Upper lobe of right lung (tissue), 1 donor: ENCODE results near the gene TGFBR3. TPM values are rescaled to one million over a fixed set of nuclear protein-coding genes. Genes with fewer than 3 reads are reported as not detected.

Experiments used
- ATAC-seq: fragments of 200-7000 bp; cut with Tn5 transposase; one replicate; pipeline ENCODE4 v1.9.1; 2020; ENCODE audit warnings: mild to moderate bottlenecking, moderate library complexity
- DNase-seq: peaks from one replicate; pipeline ENCODE4 v3.0.0-alpha.2; 2020
- H3K27ac ChIP-seq: fragments of 200-600 bp; one replicate; pipeline ENCODE4 v1.8.0; 2022
- H3K27me3 ChIP-seq: fragments of 200-600 bp; one replicate; pipeline ENCODE4 v1.8.0; 2022; ENCODE audit warnings: mild to moderate bottlenecking
- H3K36me3 ChIP-seq: fragments of 200-600 bp; one replicate; pipeline ENCODE4 v1.8.0; 2022
- H3K4me1 ChIP-seq: fragments of 200-600 bp; one replicate; pipeline ENCODE4 v1.8.0; 2022
- H3K4me3 ChIP-seq: fragments of 200-600 bp; one replicate; pipeline ENCODE4 v1.8.0; 2022; ENCODE audit warnings: mild to moderate bottlenecking
- H3K9me3 ChIP-seq: fragments of 200-600 bp; one replicate; pipeline ENCODE4 v1.8.0; 2022
- intact Hi-C: fragments of 100-400 bp; cut with DNase I; formaldehyde crosslinking; loops from one replicate; pipeline ENCODE4 v1.11.0; 2022
- total RNA-seq: library from RNA; stranded (reverse); fragmentation: NEBNext Ultra II Directional; extraction: Animal tissue kit (Norgen Biotek cat#: 25700); gene quantifications from one replicate; pipeline ENCODE4 v1.2.1, GENCODE V29; 2021
- TF ChIP-seq, protein P1 (sequence below): fragments of 200-600 bp; IDR thresholded peaks from one replicate; pipeline ENCODE4 v1.8.0; 2022; ENCODE audit warnings: antibody characterized with exemption
- donor health status: DM: no; HTN: yes; CAD: no; lungs with severe emphysema.

The TGFBR3 gene
- total RNA-seq, 1 donor from 2014 or later: 55.9 TPM

DNA sequence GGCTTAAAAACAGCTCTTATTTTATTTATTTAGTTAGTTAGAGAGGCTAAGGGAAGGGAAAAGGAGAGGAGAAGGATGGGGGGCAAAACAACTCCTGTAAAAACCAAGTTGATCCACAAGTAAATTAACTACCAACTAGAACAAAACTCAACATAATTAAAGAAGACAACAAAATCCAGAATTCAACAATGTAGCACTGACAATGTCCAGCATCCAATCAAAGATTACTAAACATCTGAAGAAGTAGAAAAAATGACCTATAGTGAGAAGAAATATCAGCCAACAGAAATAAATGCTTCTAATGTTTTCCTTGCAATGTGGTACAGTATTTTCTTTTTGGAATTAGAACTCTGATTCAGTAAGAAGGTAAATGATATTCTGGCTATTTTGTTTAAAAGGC, 225.2 kb downstream of the TGFBR3 start:
- Histone ChIP-seq H3K27me3 (no peaks in the 10 kb centered on the region), H3K4me3 (no peak overlapping the region), H3K4me1 (no peaks in the 10 kb centered on the region), H3K27ac (no peak overlapping the region), H3K9me3 (peaks cover 5% of the 10 kb centered on the region), H3K36me3 (no peaks in the 10 kb centered on the region)
- TF ChIP-seq, protein P1, sequence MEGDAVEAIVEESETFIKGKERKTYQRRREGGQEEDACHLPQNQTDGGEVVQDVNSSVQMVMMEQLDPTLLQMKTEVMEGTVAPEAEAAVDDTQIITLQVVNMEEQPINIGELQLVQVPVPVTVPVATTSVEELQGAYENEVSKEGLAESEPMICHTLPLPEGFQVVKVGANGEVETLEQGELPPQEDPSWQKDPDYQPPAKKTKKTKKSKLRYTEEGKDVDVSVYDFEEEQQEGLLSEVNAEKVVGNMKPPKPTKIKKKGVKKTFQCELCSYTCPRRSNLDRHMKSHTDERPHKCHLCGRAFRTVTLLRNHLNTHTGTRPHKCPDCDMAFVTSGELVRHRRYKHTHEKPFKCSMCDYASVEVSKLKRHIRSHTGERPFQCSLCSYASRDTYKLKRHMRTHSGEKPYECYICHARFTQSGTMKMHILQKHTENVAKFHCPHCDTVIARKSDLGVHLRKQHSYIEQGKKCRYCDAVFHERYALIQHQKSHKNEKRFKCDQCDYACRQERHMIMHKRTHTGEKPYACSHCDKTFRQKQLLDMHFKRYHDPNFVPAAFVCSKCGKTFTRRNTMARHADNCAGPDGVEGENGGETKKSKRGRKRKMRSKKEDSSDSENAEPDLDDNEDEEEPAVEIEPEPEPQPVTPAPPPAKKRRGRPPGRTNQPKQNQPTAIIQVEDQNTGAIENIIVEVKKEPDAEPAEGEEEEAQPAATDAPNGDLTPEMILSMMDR: no peak
- no peak for DNase-seq
- intact Hi-C loops: no loop called here
- no peak for ATAC-seq

DNA sequence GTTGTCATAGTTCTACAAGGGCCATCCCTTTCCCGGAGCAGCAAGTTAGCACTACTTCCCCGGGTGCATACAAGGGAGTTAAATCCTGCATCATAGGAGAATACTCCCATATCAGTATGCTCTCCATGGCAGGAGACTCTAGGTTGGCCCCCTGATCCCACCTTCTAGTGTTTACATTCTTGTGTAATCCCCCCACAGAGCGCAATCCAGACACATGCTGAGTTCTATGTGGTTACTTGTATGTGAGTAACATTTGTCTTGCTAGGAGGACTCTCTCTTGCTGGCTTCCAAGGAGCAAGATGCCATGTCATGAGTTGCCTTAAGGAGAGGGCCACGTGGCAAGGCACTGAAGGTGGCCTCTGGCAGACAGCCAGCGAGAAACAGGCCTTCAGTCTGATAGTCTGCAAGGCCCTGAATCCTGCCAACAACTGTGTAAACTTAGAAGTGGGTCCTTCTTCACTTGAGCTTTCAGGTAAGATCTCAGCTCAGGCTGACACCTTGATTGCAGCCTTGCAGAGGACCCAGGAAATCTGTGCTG, 230.0 kb downstream of the TGFBR3 start:
- H3K27ac ChIP-seq: no peak overlapping the region
- TF ChIP-seq, protein P1: no peak
- peaks cover 13% of the 10 kb centered on the region for H3K4me1 ChIP-seq
- intact Hi-C loops: no loop called here
- DNase-seq (no peak), ATAC-seq (no peak)
- no peak overlapping the region for H3K4me3 ChIP-seq
- no peaks in the 10 kb centered on the region for H3K27me3 ChIP-seq
- H3K36me3 ChIP-seq: no peaks in the 10 kb centered on the region
- peaks cover 5% of the 10 kb centered on the region for H3K9me3 ChIP-seq

DNA sequence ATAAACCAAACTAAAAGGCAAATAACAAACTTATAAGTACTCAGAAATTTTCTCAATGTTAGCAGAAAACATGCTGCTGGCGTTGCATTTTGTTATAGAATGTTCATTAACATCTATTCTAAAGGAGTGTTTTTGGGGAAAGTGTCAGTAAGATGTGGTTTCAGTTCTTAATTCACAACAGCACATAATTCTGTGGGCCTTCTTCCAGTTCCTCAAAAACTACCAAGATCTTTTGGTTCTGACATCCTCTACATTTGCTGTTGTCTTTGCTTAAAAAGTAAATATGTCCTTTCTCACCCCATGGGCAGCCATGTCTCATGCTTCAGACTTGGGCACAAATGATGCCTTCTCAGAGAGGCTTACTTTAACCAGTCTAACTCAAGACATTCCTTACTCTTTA, 232.8 kb downstream of the TGFBR3 start:
- intact Hi-C loops: no loop called here
- ATAC-seq: no peak
- Histone ChIP-seq H3K36me3 (no peaks in the 10 kb centered on the region), H3K27ac (no peak overlapping the region), H3K27me3 (no peaks in the 10 kb centered on the region), H3K4me3 (no peak overlapping the region), H3K4me1 (peaks cover 15% of the 10 kb centered on the region), H3K9me3 (no peaks in the 10 kb centered on the region)
- TF ChIP-seq, protein P1: no peak
- no peak for DNase-seq

DNA sequence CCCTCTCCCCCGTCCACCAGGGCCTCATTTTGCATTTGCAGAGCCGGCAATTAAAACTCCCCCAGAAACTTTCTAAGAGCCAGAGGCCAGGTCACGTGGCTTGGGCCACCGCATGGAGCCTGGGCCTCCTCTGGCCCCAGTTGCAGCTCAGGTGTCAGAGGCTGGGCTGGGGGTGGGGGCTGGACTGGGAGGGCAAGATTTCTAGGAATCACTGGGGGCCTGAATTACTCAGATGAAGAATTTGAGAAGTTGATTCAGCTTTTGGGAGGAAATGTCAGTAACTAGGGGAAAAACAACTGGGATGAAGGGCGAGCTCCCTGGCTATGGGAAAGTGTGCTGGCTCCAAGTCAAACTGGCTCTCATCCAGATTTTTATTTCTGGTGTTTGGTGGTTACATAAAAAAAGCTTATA, 234.3 kb downstream of the TGFBR3 start:
- no peaks in the 10 kb centered on the region for H3K27me3 ChIP-seq
- H3K9me3 ChIP-seq: no peaks in the 10 kb centered on the region
- peaks cover 15% of the 10 kb centered on the region for H3K4me1 ChIP-seq
- H3K36me3 ChIP-seq: no peaks in the 10 kb centered on the region
- intact Hi-C loops: no loop called here
- H3K4me3 ChIP-seq: no peak overlapping the region
- peak overlapping the region; percentile 82 for H3K27ac ChIP-seq
- ATAC-seq (no peak), DNase-seq (no peak)
- TF ChIP-seq, protein P1: no peak

DNA sequence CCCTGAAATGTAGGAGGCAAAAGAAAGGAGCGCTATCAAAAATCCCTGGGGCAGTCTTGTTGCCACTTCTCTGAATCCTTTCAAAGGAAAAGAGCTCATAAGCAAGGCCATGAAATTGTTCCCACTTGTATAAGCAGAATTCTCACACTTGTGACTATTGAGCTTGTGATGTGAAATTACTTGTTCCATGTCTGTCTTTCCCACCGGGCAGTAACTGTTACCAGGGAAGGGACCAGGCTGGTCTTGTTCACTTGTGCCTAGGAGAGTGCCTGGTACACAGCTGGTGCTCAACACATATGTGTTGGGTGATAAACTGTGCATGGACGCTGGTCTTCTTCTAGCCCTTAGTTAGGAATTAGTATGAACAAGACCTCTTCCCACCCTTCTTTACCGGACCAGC, 234.7 kb downstream of the TGFBR3 start:
- DNase-seq: no peak
- ATAC-seq: no peak
- H3K4me1 ChIP-seq: peaks cover 15% of the 10 kb centered on the region
- H3K4me3 ChIP-seq: no peak overlapping the region
- intact Hi-C loops: no loop called here
- H3K9me3 ChIP-seq: no peaks in the 10 kb centered on the region
- TF ChIP-seq, protein P1: no peak
- H3K36me3 ChIP-seq: no peaks in the 10 kb centered on the region
- H3K27me3 ChIP-seq: no peaks in the 10 kb centered on the region
- H3K27ac ChIP-seq: peak overlapping the region; percentile 82

DNA sequence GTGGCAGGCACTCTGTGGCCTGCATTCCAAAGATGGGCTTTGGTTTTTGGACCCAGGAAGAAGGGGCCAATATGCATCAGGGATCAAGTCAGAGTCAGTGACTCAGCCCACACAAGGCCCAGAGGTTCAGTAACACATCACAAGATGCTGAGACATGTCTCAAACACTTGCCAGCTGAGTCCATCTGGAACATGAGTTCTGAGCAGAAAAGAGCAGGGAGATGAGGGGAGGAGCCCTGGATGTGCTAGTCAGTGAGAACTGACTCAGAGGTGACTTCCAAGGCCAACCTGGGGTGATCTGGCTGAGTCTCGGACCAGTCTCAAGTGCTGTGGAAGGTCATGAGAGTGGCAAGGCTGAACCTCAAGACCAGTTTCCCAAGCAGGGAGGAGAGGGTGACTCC, 235.2 kb downstream of the TGFBR3 start:
- Histone ChIP-seq H3K36me3 (no peaks in the 10 kb centered on the region), H3K27me3 (no peaks in the 10 kb centered on the region), H3K9me3 (no peaks in the 10 kb centered on the region), H3K4me1 (peaks cover 15% of the 10 kb centered on the region), H3K27ac (peak overlapping the region; percentile 82), H3K4me3 (no peak overlapping the region)
- DNase-seq (no peak), ATAC-seq (peak; percentile 77)
- intact Hi-C loops: no loop called here
- TF ChIP-seq, protein P1: no peak
